SU-DHL-6 (cell line): ENCODE data around the gene VAV3.

Source experiments
- EZH2phosphoT487 ChIP-seq: fragments of 200-600 bp; sonication (generic), shearing (Covaris generic); conservative IDR thresholded peaks from 2 replicates; pipeline ENCODE4 v1.6.1; 2018; ENCODE audit warnings: mild to moderate bottlenecking, antibody characterized with exemption, low read length, moderate library complexity, mixed read lengths
- TF ChIP-seq, protein P1 (sequence below): fragments of 200-600 bp; sonication (generic); IDR thresholded peaks from one replicate; pipeline ENCODE4 v1.5.1; 2017; ENCODE audit warnings: antibody characterized with exemption, mild to moderate bottlenecking, low read length, moderate library complexity; ENCODE audit not compliant: insufficient read depth, poor library complexity, severe bottlenecking

DNA sequence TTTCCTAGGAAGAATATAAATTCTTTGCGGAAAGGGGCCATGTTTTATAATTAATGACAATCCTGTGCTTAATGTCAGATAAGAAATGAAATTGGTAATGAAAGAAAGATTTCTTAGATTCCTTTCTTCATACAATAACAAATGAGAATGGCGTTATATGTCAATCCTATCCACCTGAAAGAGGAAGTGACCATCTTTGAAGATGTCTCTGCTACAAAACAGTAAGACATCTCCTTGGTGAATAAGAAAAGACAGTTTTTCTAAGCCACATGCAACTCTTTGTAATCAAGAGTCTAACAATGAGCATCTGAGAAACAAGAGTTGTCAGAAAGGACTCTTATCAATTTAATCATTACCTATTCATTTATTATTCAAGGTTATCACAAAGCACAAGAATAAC is 286.0 kb downstream of the VAV3 start:
- TF ChIP-seq, protein P1, sequence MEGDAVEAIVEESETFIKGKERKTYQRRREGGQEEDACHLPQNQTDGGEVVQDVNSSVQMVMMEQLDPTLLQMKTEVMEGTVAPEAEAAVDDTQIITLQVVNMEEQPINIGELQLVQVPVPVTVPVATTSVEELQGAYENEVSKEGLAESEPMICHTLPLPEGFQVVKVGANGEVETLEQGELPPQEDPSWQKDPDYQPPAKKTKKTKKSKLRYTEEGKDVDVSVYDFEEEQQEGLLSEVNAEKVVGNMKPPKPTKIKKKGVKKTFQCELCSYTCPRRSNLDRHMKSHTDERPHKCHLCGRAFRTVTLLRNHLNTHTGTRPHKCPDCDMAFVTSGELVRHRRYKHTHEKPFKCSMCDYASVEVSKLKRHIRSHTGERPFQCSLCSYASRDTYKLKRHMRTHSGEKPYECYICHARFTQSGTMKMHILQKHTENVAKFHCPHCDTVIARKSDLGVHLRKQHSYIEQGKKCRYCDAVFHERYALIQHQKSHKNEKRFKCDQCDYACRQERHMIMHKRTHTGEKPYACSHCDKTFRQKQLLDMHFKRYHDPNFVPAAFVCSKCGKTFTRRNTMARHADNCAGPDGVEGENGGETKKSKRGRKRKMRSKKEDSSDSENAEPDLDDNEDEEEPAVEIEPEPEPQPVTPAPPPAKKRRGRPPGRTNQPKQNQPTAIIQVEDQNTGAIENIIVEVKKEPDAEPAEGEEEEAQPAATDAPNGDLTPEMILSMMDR = no peak
- no peak for TF ChIP-seq EZH2phosphoT487
